Measurements from ENCODE around the gene ADAM21. TPM values are rescaled to one million over a fixed set of nuclear protein-coding genes. Genes with fewer than 3 reads are reported as not detected.
"Not testable (repeated sequence)": the region's sequence is repeated elsewhere in the genome, so short reads cannot be mapped to it uniquely, and the experiment has no call there.

Gene ADAM21
- total RNA-seq, 2 experiments from 2014 or later, result not detected

DNA sequence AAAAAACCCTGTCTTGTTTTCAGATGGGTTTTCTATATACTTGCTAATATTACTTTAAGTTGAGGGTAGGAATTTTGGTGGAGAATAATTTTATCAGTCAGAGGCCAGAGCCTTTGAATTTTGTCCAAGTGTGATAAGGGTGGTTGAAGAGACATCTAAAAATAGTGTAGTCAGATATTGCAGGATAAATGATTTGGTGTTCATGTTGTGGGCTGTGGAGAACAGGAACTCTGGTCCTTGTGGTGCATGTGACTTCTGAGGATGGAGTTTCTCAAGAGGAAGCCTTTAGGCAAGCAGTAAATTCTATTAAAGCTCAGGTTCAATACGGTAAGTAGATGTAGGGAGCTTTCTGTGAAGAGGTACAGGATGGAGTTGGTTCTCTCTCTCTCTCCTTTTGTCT, 2.8 kb downstream of the ADAM21 start:
- no peaks in the 10 kb centered on the region for H3K4me1 ChIP-seq (ENCODE audit: insufficient read depth, low read length, poor library complexity, severe bottlenecking)
- no peaks in the 10 kb centered on the region for H3K9me3 ChIP-seq (ENCODE audit: low read length)
- intact Hi-C loops (cut with micrococcal nuclease; ENCODE audit: unreplicated experiment), result no loop called here
- BruUV-seq (replicated peaks), result no TSS peak
- no peak overlapping the region for H2AFZ ChIP-seq (ENCODE audit: low read length)
- no peak for TF ChIP-seq EZH2phosphoT487 (IDR thresholded peaks at IDR 0.05; ENCODE audit: borderline replicate concordance, low read depth, low read length)
- TF ChIP-seq, protein P1, sequence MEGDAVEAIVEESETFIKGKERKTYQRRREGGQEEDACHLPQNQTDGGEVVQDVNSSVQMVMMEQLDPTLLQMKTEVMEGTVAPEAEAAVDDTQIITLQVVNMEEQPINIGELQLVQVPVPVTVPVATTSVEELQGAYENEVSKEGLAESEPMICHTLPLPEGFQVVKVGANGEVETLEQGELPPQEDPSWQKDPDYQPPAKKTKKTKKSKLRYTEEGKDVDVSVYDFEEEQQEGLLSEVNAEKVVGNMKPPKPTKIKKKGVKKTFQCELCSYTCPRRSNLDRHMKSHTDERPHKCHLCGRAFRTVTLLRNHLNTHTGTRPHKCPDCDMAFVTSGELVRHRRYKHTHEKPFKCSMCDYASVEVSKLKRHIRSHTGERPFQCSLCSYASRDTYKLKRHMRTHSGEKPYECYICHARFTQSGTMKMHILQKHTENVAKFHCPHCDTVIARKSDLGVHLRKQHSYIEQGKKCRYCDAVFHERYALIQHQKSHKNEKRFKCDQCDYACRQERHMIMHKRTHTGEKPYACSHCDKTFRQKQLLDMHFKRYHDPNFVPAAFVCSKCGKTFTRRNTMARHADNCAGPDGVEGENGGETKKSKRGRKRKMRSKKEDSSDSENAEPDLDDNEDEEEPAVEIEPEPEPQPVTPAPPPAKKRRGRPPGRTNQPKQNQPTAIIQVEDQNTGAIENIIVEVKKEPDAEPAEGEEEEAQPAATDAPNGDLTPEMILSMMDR (conservative IDR thresholded peaks at IDR 0.05; ENCODE audit: low read length), result no peak
- no peaks in the 10 kb centered on the region for H4K20me1 ChIP-seq (ENCODE audit: insufficient read depth, low read length)
- POLR2A ChIA-PET, result no interaction called here
- no peak overlapping the region for H3K4me2 ChIP-seq (ENCODE audit: low read length)
- CTCF ChIA-PET (ENCODE audit: unreplicated experiment), result no interaction called here
- DNase-seq (ENCODE audit: low spot score), result no peak
- no peaks in the 10 kb centered on the region for H3K36me3 ChIP-seq (ENCODE audit: insufficient read depth, low read length)
- H3K4me3 ChIP-seq (ENCODE audit: low read depth, low read length, poor library complexity, severe bottlenecking), result no peak overlapping the region
- no peak overlapping the region for H3K27ac ChIP-seq (ENCODE audit: low read depth, low read length, poor library complexity, severe bottlenecking)
- H3K9me2 ChIP-seq (ENCODE audit: insufficient read depth, low read length), result no peaks in the 10 kb centered on the region
- H3K79me2 ChIP-seq (ENCODE audit: insufficient read depth, low read depth, low read length), result no peaks in the 10 kb centered on the region

DNA sequence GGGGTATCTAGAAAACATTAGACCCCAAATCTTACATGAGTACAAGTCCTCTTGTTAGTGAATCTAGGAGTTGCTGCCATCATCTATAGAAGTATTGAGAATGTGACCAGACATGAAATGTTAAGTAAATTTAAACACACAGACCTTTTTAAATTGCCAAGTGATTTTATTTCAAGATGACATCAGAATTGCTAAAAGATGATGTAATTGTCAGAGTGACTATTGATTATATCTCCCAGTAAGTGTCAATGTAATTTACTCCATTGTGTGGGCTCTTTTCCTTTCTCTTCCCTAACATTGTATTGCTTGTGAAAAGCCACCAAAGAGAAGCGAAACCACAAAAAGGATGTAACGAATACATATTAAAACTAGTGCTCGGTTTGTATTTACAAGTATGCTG, 16.8 kb downstream of the ADAM21 start:
- no peak for TF ChIP-seq EZH2phosphoT487 (IDR thresholded peaks at IDR 0.05; ENCODE audit: borderline replicate concordance, low read depth, low read length)
- TF ChIP-seq, protein P1 (conservative IDR thresholded peaks at IDR 0.05; ENCODE audit: low read length), result no peak
- Histone ChIP-seq H3K36me3 (ENCODE audit: insufficient read depth, low read length) (no peaks in the 10 kb centered on the region), H3K9me2 (ENCODE audit: insufficient read depth, low read length) (no peaks in the 10 kb centered on the region), H3K27ac (ENCODE audit: low read depth, low read length, poor library complexity, severe bottlenecking) (no peak overlapping the region), H3K4me2 (ENCODE audit: low read length) (no peak overlapping the region), H3K79me2 (ENCODE audit: insufficient read depth, low read depth, low read length) (no peaks in the 10 kb centered on the region), H3K9me3 (ENCODE audit: low read length) (no peaks in the 10 kb centered on the region), H4K20me1 (ENCODE audit: insufficient read depth, low read length) (no peaks in the 10 kb centered on the region), H2AFZ (ENCODE audit: low read length) (no peak overlapping the region), H3K4me1 (ENCODE audit: insufficient read depth, low read length, poor library complexity, severe bottlenecking) (no peaks in the 10 kb centered on the region), H3K4me3 (ENCODE audit: low read depth, low read length, poor library complexity, severe bottlenecking) (no peak overlapping the region)
- POLR2A ChIA-PET, result no interaction called here
- BruUV-seq (replicated peaks), result no TSS peak
- no peak for DNase-seq (ENCODE audit: low spot score)
- CTCF ChIA-PET (ENCODE audit: unreplicated experiment), result no interaction called here
- intact Hi-C loops (cut with micrococcal nuclease; ENCODE audit: unreplicated experiment), result no loop called here

DNA sequence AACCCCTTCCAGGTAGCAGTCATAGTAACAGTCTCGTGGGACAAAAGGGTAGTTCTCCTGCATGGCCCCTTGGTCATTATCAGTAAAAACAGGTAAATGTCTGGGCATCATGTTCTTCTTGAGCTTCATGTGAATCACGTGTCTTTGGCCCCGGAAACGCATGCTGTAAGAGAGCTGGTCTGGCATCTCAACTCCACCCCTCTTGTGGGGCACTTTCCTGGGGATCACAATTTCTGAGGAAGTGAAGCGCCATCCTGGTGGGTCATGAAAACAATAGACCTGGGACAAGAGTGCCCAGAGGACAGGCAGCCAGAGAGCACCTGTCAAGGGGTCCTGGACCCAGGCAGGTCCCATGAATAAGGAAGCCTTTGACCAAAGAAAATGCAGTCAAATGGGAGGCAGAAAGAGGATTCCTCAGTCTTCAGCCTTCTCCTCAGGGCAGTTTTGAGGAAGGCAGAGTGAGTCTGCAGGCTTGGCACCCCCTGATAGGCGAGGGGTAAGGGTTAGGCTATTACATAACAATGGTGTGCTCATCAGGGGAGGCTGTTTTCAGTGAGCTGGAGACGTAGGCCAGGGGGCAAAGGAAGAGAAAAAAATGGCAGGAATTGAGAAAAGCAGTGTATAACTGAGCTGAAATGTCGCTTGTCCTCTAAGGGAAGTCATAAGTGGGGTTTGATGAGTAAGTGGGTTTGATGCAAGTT, 19.0 kb downstream of the ADAM21 start:
- H3K9me3 ChIP-seq (ENCODE audit: low read length); H3K9me2 ChIP-seq (ENCODE audit: insufficient read depth, low read length); H3K79me2 ChIP-seq (ENCODE audit: insufficient read depth, low read depth, low read length); H3K4me1 ChIP-seq (ENCODE audit: insufficient read depth, low read length, poor library complexity, severe bottlenecking); CTCF ChIA-PET (ENCODE audit: unreplicated experiment); H4K20me1 ChIP-seq (ENCODE audit: insufficient read depth, low read length); H3K36me3 ChIP-seq (ENCODE audit: insufficient read depth, low read length); BruUV-seq (replicated peaks); H3K27ac ChIP-seq (ENCODE audit: low read depth, low read length, poor library complexity, severe bottlenecking); H3K4me3 ChIP-seq (ENCODE audit: low read depth, low read length, poor library complexity, severe bottlenecking); intact Hi-C loops (cut with micrococcal nuclease; ENCODE audit: unreplicated experiment); DNase-seq (ENCODE audit: low spot score); H3K4me2 ChIP-seq (ENCODE audit: low read length); POLR2A ChIA-PET; H2AFZ ChIP-seq (ENCODE audit: low read length): not testable (repeated sequence)
